HepG2 (cell line): ENCODE data around the gene EFCAB13. TPM values are rescaled to one million over a fixed set of nuclear protein-coding genes. Genes with fewer than 3 reads are reported as not detected.

Experiments used
- CREB3 ChIP-seq: sonication (generic); formaldehyde crosslinking; IDR thresholded peaks from 2 replicates; pipeline ENCODE4 v1.5.0; 2020; ENCODE audit warnings: missing genetic modification reagents
- DZIP1 ChIP-seq: sonication (generic); formaldehyde crosslinking; IDR thresholded peaks from 2 replicates; pipeline ENCODE4 v1.5.0; 2020; ENCODE audit warnings: mild to moderate bottlenecking, missing genetic modification reagents
- FOXA1 ChIP-seq, 2 experiments: fragments of 450-650 bp in 1 of 2; sonication (generic) in 1 of 2; formaldehyde crosslinking in 1 of 2; IDR thresholded peaks; 2 replicates each; pipeline versions ENCODE4 v1.4.0 to v1.6.1; 2016 to 2020; ENCODE audit warnings: missing genetic modification reagents in 1 of 2
- FOXM1 ChIP-seq: sonication (generic); formaldehyde crosslinking; IDR thresholded peaks from 2 replicates; pipeline ENCODE4 v1.5.0; 2020; ENCODE audit warnings: missing genetic modification reagents
- GRHL1 ChIP-seq: sonication (generic); formaldehyde crosslinking; conservative IDR thresholded peaks from 2 replicates; pipeline ENCODE4 v1.8.0; 2022; ENCODE audit warnings: missing genetic modification reagents
- IKZF4 ChIP-seq: sonication (generic); formaldehyde crosslinking; IDR thresholded peaks from 2 replicates; pipeline ENCODE4 v1.5.1; 2020; ENCODE audit warnings: borderline replicate concordance, mild to moderate bottlenecking, low read depth, missing genetic modification reagents; ENCODE audit errors: not compliant biosample characterization
- KDM5B ChIP-seq: sonication (generic); formaldehyde crosslinking; IDR thresholded peaks from 2 replicates; pipeline ENCODE4 v1.4.0; 2020; ENCODE audit warnings: missing genetic modification reagents, mild to moderate bottlenecking, borderline replicate concordance
- NPAS2 ChIP-seq: sonication (generic); formaldehyde crosslinking; IDR thresholded peaks from 2 replicates; pipeline ENCODE4 v1.8.0; 2022; ENCODE audit warnings: mild to moderate bottlenecking, missing genetic modification reagents, borderline replicate concordance
- NR2F1 ChIP-seq, 2 experiments: fragments of 450-650 bp in 1 of 2; formaldehyde crosslinking in 1 of 2; IDR thresholded peaks; 2 replicates each; pipeline versions ENCODE4 v1.5.0 to v1.6.1; 2016 to 2020; ENCODE audit warnings: mild to moderate bottlenecking in 1 of 2, missing compliant biosample characterization in 1 of 2, missing genetic modification reagents in 1 of 2, moderate library complexity in 1 of 2
- NR2F2 ChIP-seq: IDR thresholded peaks from 2 replicates; pipeline ENCODE4 v1.6.1; 2012; ENCODE audit warnings: low read depth, inconsistent platforms, borderline replicate concordance
- ZC3H13 ChIP-seq: sonication (generic); formaldehyde crosslinking; IDR thresholded peaks from 2 replicates; pipeline ENCODE4 v1.8.1; 2023; ENCODE audit warnings: mild to moderate bottlenecking, missing genetic modification reagents, moderate library complexity
- ZFP36L1 ChIP-seq: sonication (generic); formaldehyde crosslinking; IDR thresholded peaks from 2 replicates; pipeline ENCODE4 v1.8.0; 2022; ENCODE audit warnings: mild to moderate bottlenecking, missing genetic modification reagents, moderate library complexity
- ZNF260 ChIP-seq: sonication (generic); formaldehyde crosslinking; IDR thresholded peaks from 2 replicates; pipeline ENCODE4 v1.4.0; 2020; ENCODE audit warnings: missing genetic modification reagents, low read depth, mild to moderate bottlenecking, borderline replicate concordance
- ZNF274 ChIP-seq: sonication (generic); formaldehyde crosslinking; IDR thresholded peaks from 2 replicates; pipeline ENCODE4 v1.5.1; 2020; ENCODE audit warnings: mild to moderate bottlenecking, missing genetic modification reagents
- ZNF496 ChIP-seq: sonication (generic); formaldehyde crosslinking; IDR thresholded peaks from 2 replicates; pipeline ENCODE4 v1.8.1; 2023; ENCODE audit warnings: mild to moderate bottlenecking, moderate library complexity, missing genetic modification reagents; ENCODE audit not compliant: insufficient replicate concordance
- ZNF563 ChIP-seq: sonication (generic); formaldehyde crosslinking; IDR thresholded peaks from 2 replicates; pipeline ENCODE4 v1.8.0; 2022; ENCODE audit warnings: mild to moderate bottlenecking, moderate library complexity, missing genetic modification reagents
- ZNF766 ChIP-seq: sonication (generic); formaldehyde crosslinking; IDR thresholded peaks from 2 replicates; pipeline ENCODE4 v1.5.0; 2020; ENCODE audit warnings: missing genetic modification reagents, borderline replicate concordance
- polyA plus RNA-seq, 8 experiments: library from polyadenylated mRNA; depleted of rRNA in 3 of 8; stranded (reverse) in 7 of 8; unstranded in 1 of 8; fragments of >200 nt; fragmentation: Illumina TruSeq in 4 of 8; extraction: Trizol in 4 of 8; gene quantifications; 2 replicates each; pipeline versions ENCODE4 v1.2.1 to v1.2.3, GENCODE V29; 2011 to 2016; ENCODE audit warnings: low read depth in 4 of 8, missing spikeins in 1 of 8, mixed read lengths in 1 of 8; ENCODE audit not compliant: insufficient read depth in 1 of 8
- total RNA-seq, 5 experiments: library from RNA; depleted of rRNA; stranded (reverse); fragments of >200 nt; fragmentation: Illumina TruSeq; extraction: Trizol; gene quantifications; 2 replicates each; pipeline ENCODE4 v1.2.3, GENCODE V29; 2016; ENCODE audit warnings: low read depth in 1 of 5
- TF ChIP-seq, protein P1 (sequence below): sonication (generic); formaldehyde crosslinking; IDR thresholded peaks from 2 replicates; pipeline ENCODE4 v1.4.0; 2020; ENCODE audit warnings: low read depth, mild to moderate bottlenecking, missing genetic modification reagents
- TF ChIP-seq, protein P2 (sequence below): sonication (generic); formaldehyde crosslinking; IDR thresholded peaks from 2 replicates; pipeline ENCODE4 v1.8.1; 2023; ENCODE audit warnings: mild to moderate bottlenecking, missing genetic modification reagents

EFCAB13 gene
- total and polyA plus RNA-seq, 2 of the 13 experiments (the other 11 are each of a cell fraction or from before 2014, with no cell fraction given), result 0.22 to 0.71 TPM

GRCh38 chr17:47323382-47324223 lies at the start of gene EFCAB13 (continued):
- TF ChIP-seq GRHL1 (CRISPR knock-in tag), result no peak; the same call in 1 of the 2 replicates
- no peak for TF ChIP-seq FOXA1 (IDR thresholded peaks at IDR 0.05)
- peak; percentile 30 for TF ChIP-seq FOXA1 (CRISPR knock-in tag; IDR thresholded peaks at IDR 0.05)
- TF ChIP-seq ZNF496 (CRISPR knock-in tag), result no peak
- peak; percentile 83 for TF ChIP-seq IKZF4 (CRISPR knock-in tag)
- TF ChIP-seq ZNF260 (CRISPR knock-in tag), result no peak
- TF ChIP-seq FOXM1 (CRISPR knock-in tag), result no peak; the same call in 1 of the 2 replicates
- no peak for TF ChIP-seq NR2F2
- no peak for TF ChIP-seq NPAS2 (CRISPR knock-in tag)
- TF ChIP-seq, protein P1, sequence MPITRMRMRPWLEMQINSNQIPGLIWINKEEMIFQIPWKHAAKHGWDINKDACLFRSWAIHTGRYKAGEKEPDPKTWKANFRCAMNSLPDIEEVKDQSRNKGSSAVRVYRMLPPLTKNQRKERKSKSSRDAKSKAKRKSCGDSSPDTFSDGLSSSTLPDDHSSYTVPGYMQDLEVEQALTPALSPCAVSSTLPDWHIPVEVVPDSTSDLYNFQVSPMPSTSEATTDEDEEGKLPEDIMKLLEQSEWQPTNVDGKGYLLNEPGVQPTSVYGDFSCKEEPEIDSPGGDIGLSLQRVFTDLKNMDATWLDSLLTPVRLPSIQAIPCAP (CRISPR knock-in tag), result no peak; the same call in 1 of the 2 replicates
- peak; percentile 98 for TF ChIP-seq DZIP1 (CRISPR knock-in tag)
- TF ChIP-seq NR2F1 (CRISPR knock-in tag; IDR thresholded peaks at IDR 0.05), result no peak
- TF ChIP-seq ZNF563 (CRISPR knock-in tag), result peak; percentile 98
- TF ChIP-seq, protein P2, sequence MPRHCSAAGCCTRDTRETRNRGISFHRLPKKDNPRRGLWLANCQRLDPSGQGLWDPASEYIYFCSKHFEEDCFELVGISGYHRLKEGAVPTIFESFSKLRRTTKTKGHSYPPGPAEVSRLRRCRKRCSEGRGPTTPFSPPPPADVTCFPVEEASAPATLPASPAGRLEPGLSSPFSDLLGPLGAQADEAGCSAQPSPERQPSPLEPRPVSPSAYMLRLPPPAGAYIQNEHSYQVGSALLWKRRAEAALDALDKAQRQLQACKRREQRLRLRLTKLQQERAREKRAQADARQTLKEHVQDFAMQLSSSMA, result peak; percentile 94
- TF ChIP-seq ZNF766 (CRISPR knock-in tag), result peak; percentile 92
- peak; percentile 75; the same call in 1 of the 2 replicates for TF ChIP-seq ZFP36L1
- peak; percentile 98 for TF ChIP-seq ZNF274 (CRISPR knock-in tag)
- TF ChIP-seq KDM5B (CRISPR knock-in tag), result peak; percentile 99
- TF ChIP-seq ZC3H13 (CRISPR knock-in tag), result peak; percentile 97
- peak; percentile 93; the same call in 1 of the 2 replicates for TF ChIP-seq CREB3
